BLaER1 treated with 17β-estradiol and CSF1 and Interleukin-3, amounts not matched to agents 10 nM and 100 nM (cell line): ENCODE measurements around the gene ANXA4.
A peak's percentile ranks its signal among the peaks of the same experiment; 100 is the strongest.
"Not testable (repeated sequence)": the region's sequence is repeated elsewhere in the genome, so short reads cannot be mapped to it uniquely, and the experiment has no call there.

ENCODE experiments used
- H3K27ac ChIP-seq, 11 experiments: shearing (Covaris generic); formaldehyde crosslinking; 2 replicates each; pipeline ENCODE4 v1.8.1; 2022
- H3K27me3 ChIP-seq, 11 experiments: shearing (Covaris generic); formaldehyde crosslinking; 2 replicates each; pipeline ENCODE4 v1.8.1; 2022
- H3K36me3 ChIP-seq, 11 experiments: shearing (Covaris generic); formaldehyde crosslinking; 2 replicates each; pipeline ENCODE4 v1.8.1; 2022
- H3K4me1 ChIP-seq, 10 experiments: shearing (Covaris generic); formaldehyde crosslinking; 2 replicates each; pipeline ENCODE4 v1.8.1; 2022
- H3K4me2 ChIP-seq, 11 experiments: shearing (Covaris generic); formaldehyde crosslinking; 2 replicates each; pipeline ENCODE4 v1.8.1; 2022
- H3K4me3 ChIP-seq, 10 experiments: shearing (Covaris generic); formaldehyde crosslinking; 2 replicates each; pipeline ENCODE4 v1.8.1; 2022
- H3K9ac ChIP-seq, 11 experiments: shearing (Covaris generic); formaldehyde crosslinking; 2 replicates each; pipeline ENCODE4 v1.8.1; 2022
- H3K9me3 ChIP-seq, 11 experiments: shearing (Covaris generic); formaldehyde crosslinking; replicated peaks in 1 of 11; 2 replicates each; pipeline ENCODE4 v1.8.1; 2022
- H4K20me1 ChIP-seq, 11 experiments: shearing (Covaris generic); formaldehyde crosslinking; 2 replicates each; pipeline ENCODE4 v1.8.1; 2022
- Cebpa-rat ChIP-seq, 11 experiments: shearing (Covaris generic); IDR thresholded peaks; 2 replicates each; pipeline ENCODE4 v1.8.1; 2022

Gene ANXA4

GRCh38 chr2:69773206-69773605 lies 31.3 kb downstream of the ANXA4 start:
- Histone ChIP-seq H3K27me3 (no peaks in the 10 kb centered on the region), H3K4me1 (peaks cover 0 to 87% (median 27%) of the 10 kb centered on the region in 10 experiments; a peak in 14 of 20 replicates), H4K20me1 (peaks cover 0 to 4% (median 0%) of the 10 kb centered on the region in 11 experiments; a peak in 1 of 22 replicates), H3K27ac (peak overlapping the region in 4 of 11 experiments; percentile 8 to 56 (median 46); a peak in 6 of 22 replicates), H3K4me3 (no peak overlapping the region), H3K36me3 (peaks cover 0 to 22% (median 9%) of the 10 kb centered on the region in 11 experiments; a peak in 10 of 22 replicates), H3K9me3 (peaks cover 0 to 34% (median 28%) of the 10 kb centered on the region in 11 experiments; a peak in 18 of 22 replicates), H3K4me2 (peak overlapping the region in 4 of 11 experiments; percentile 8 to 82 (median 78); a peak in 7 of 22 replicates), H3K9ac (peak overlapping the region in 3 of 11 experiments; percentile 8 to 27 (median 23); a peak in 2 of 22 replicates)
- no peak for TF ChIP-seq Cebpa-rat (IDR thresholded peaks at IDR 0.05)

GRCh38 chr2:69774258-69774983 lies 32.5 kb downstream of the ANXA4 start:
- H3K9me3 ChIP-seq: peaks cover 0 to 35% (median 28%) of the 10 kb centered on the region in 11 experiments; a peak in 18 of 22 replicates
- H3K4me1 ChIP-seq: peaks cover 0 to 83% (median 22%) of the 10 kb centered on the region in 10 experiments; a peak in 14 of 20 replicates
- not testable (repeated sequence) for H4K20me1 ChIP-seq, H3K27me3 ChIP-seq, H3K9ac ChIP-seq, H3K4me3 ChIP-seq
- peak overlapping the region in 2 of 11 experiments; percentile 32 to 56; a peak in 1 of 22 replicates for H3K27ac ChIP-seq
- H3K36me3 ChIP-seq: peaks cover 0 to 22% (median 9%) of the 10 kb centered on the region in 11 experiments; a peak in 10 of 22 replicates
- peak overlapping the region in 3 of 11 experiments; percentile 59 to 80 (median 76); a peak in 6 of 22 replicates for H3K4me2 ChIP-seq

GRCh38 chr2:69774984-69775982 lies 33.3 kb downstream of the ANXA4 start:
- Histone ChIP-seq H3K9ac (no peak overlapping the region; a peak in 1 of 22 replicates), H3K27me3 (no peaks in the 10 kb centered on the region), H3K4me3 (no peak overlapping the region), H3K27ac (peak overlapping the region in 3 of 11 experiments; percentile 27 to 32 (median 30); a peak in 3 of 22 replicates), H3K36me3 (peaks cover 0 to 22% (median 9%) of the 10 kb centered on the region in 11 experiments; a peak in 10 of 22 replicates), H3K9me3 (peaks cover 0 to 35% (median 28%) of the 10 kb centered on the region in 11 experiments; a peak in 18 of 22 replicates), H3K4me2 (peak overlapping the region in 5 of 11 experiments; percentile 16 to 80 (median 59); a peak in 10 of 22 replicates), H3K4me1 (peaks cover 0 to 82% (median 13%) of the 10 kb centered on the region in 10 experiments; a peak in 14 of 20 replicates), H4K20me1 (peaks cover 0 to 8% (median 0%) of the 10 kb centered on the region in 11 experiments; a peak in 1 of 22 replicates)
- TF ChIP-seq Cebpa-rat (IDR thresholded peaks at IDR 0.05): no peak

GRCh38 chr2:69776886-69777785 lies 35.2 kb downstream of the ANXA4 start:
- no peak overlapping the region for H3K4me3 ChIP-seq
- H3K4me2 ChIP-seq: peak overlapping the region in 1 of 11 experiments; percentile 76; a peak in 1 of 22 replicates

GRCh38 chr2:69777786-69778105 lies 35.8 kb downstream of the ANXA4 start:
- Histone ChIP-seq H3K27me3 (no peaks in the 10 kb centered on the region), H3K36me3 (peaks cover 0 to 38% (median 10%) of the 10 kb centered on the region in 11 experiments; a peak in 10 of 22 replicates), H3K27ac (no peak overlapping the region), H3K9ac (no peak overlapping the region), H3K9me3 (peaks cover 0 to 35% (median 28%) of the 10 kb centered on the region in 11 experiments; a peak in 18 of 22 replicates), H4K20me1 (peaks cover 0 to 8% (median 0%) of the 10 kb centered on the region in 11 experiments; a peak in 1 of 22 replicates), H3K4me1 (peaks cover 0 to 73% (median 6%) of the 10 kb centered on the region in 10 experiments; a peak in 10 of 20 replicates), H3K4me3 (no peak overlapping the region), H3K4me2 (no peak overlapping the region)
- no peak for TF ChIP-seq Cebpa-rat (IDR thresholded peaks at IDR 0.05)

More at GRCh38 chr2:69776886-69777785, 35.2 kb downstream of the ANXA4 start:
- Histone ChIP-seq H3K4me1 (peaks cover 0 to 80% (median 6%) of the 10 kb centered on the region in 10 experiments; a peak in 10 of 20 replicates), H3K27me3 (no peaks in the 10 kb centered on the region), H3K36me3 (peaks cover 0 to 31% (median 10%) of the 10 kb centered on the region in 11 experiments; a peak in 10 of 22 replicates), H4K20me1 (peaks cover 0 to 8% (median 0%) of the 10 kb centered on the region in 11 experiments; a peak in 1 of 22 replicates), H3K9ac (no peak overlapping the region), H3K9me3 (peaks cover 0 to 35% (median 28%) of the 10 kb centered on the region in 11 experiments; a peak in 18 of 22 replicates), H3K27ac (no peak overlapping the region)
- TF ChIP-seq Cebpa-rat (IDR thresholded peaks at IDR 0.05): no peak

GRCh38 chr2:69779258-69780001 lies 37.5 kb downstream of the ANXA4 start:
- peaks cover 0 to 35% (median 28%) of the 10 kb centered on the region in 11 experiments; a peak in 18 of 22 replicates for H3K9me3 ChIP-seq
- H3K27ac ChIP-seq: no peak overlapping the region

GRCh38 chr2:69780921-69781320 lies 39.0 kb downstream of the ANXA4 start:
- Histone ChIP-seq H3K9me3 (peaks cover 0 to 24% (median 18%) of the 10 kb centered on the region in 11 experiments; a peak in 18 of 22 replicates), H3K36me3 (peaks cover 0 to 63% (median 10%) of the 10 kb centered on the region in 11 experiments; a peak in 10 of 22 replicates), H3K4me1 (peaks cover 0 to 52% (median 3%) of the 10 kb centered on the region in 10 experiments; a peak in 11 of 20 replicates), H3K27me3 (no peaks in the 10 kb centered on the region), H3K27ac (no peak overlapping the region), H3K9ac (no peak overlapping the region), H4K20me1 (peaks cover 0 to 14% (median 0%) of the 10 kb centered on the region in 11 experiments; a peak in 1 of 22 replicates), H3K4me2 (peak overlapping the region in 1 of 11 experiments; percentile 26; a peak in 1 of 22 replicates), H3K4me3 (no peak overlapping the region)
- no peak for TF ChIP-seq Cebpa-rat (IDR thresholded peaks at IDR 0.05)

More at GRCh38 chr2:69779258-69780001, 37.5 kb downstream of the ANXA4 start:
- H3K27me3 ChIP-seq: no peaks in the 10 kb centered on the region
- H4K20me1 ChIP-seq: peaks cover 0 to 11% (median 0%) of the 10 kb centered on the region in 11 experiments; a peak in 1 of 22 replicates
- TF ChIP-seq Cebpa-rat (IDR thresholded peaks at IDR 0.05): no peak
- H3K4me1 ChIP-seq: peaks cover 0 to 57% (median 6%) of the 10 kb centered on the region in 10 experiments; a peak in 10 of 20 replicates
- peak overlapping the region in 2 of 11 experiments; percentile 8 to 30; a peak in 3 of 22 replicates for H3K4me2 ChIP-seq
- peaks cover 0 to 53% (median 10%) of the 10 kb centered on the region in 11 experiments; a peak in 11 of 22 replicates for H3K36me3 ChIP-seq
- H3K4me3 ChIP-seq: no peak overlapping the region
- H3K9ac ChIP-seq: no peak overlapping the region
